Neural progenitor cell (in vitro differentiated cells): ENCODE measurements around the gene LAMP1. TPM values are rescaled to one million over a fixed set of nuclear protein-coding genes. Genes with fewer than 3 reads are reported as not detected.
"Not testable (repeated sequence)": the region's sequence is repeated elsewhere in the genome, so short reads cannot be mapped to it uniquely, and the experiment has no call there.

Experiments
- DNase-seq: peaks from one replicate; pipeline ENCODE4 v3.0.0-alpha.2; 2016; ENCODE audit warnings: low spot score
- H2AFZ ChIP-seq: fragments of 200-600 bp; sonication (generic); replicated peaks from 2 replicates; pipeline ENCODE4 v1.6.1; 2016; ENCODE audit warnings: antibody characterized with exemption
- H3F3A ChIP-seq: fragments of 200-600 bp; sonication (generic); 2 replicates; pipeline ENCODE4 v1.6.1; 2016; ENCODE audit warnings: antibody characterized with exemption, low read depth
- H3K27ac ChIP-seq: fragments of 200-600 bp; sonication (generic); 2 replicates; pipeline ENCODE4 v1.5.1; 2016; ENCODE audit warnings: mild to moderate bottlenecking
- H3K27me3 ChIP-seq: fragments of 200-600 bp; sonication (generic); 2 replicates; pipeline ENCODE4 v1.6.1; 2016; ENCODE audit warnings: mild to moderate bottlenecking, moderate library complexity
- H3K36me3 ChIP-seq: fragments of 200-600 bp; sonication (generic); 2 replicates; pipeline ENCODE4 v1.5.1; 2016
- H3K4me1 ChIP-seq: fragments of 200-600 bp; sonication (generic); 2 replicates; pipeline ENCODE4 v1.6.1; 2016; ENCODE audit warnings: mixed run types
- H3K4me2 ChIP-seq: fragments of 200-600 bp; sonication (generic); 2 replicates; pipeline ENCODE4 v1.6.1; 2016
- H3K4me3 ChIP-seq: fragments of 200-600 bp; sonication (generic); 2 replicates; pipeline ENCODE4 v1.5.1; 2016
- H3K79me2 ChIP-seq: fragments of 200-600 bp; sonication (generic); 2 replicates; pipeline ENCODE4 v1.6.1; 2016; ENCODE audit warnings: low read depth
- H3K9ac ChIP-seq: fragments of 200-600 bp; sonication (generic); 2 replicates; pipeline ENCODE4 v1.6.1; 2016
- H3K9me3 ChIP-seq: fragments of 200-600 bp; sonication (generic); 2 replicates; pipeline ENCODE4 v1.5.1; 2016; ENCODE audit warnings: low read depth
- H4K20me1 ChIP-seq: fragments of 200-600 bp; sonication (generic); 2 replicates; pipeline ENCODE4 v1.6.1; 2016; ENCODE audit warnings: low read depth
- H3K27ac Mint-ChIP-seq: 3 replicates; pipeline ENCODE4 v1.8.0; 2021; ENCODE audit warnings: mixed read lengths
- H3K27me3 Mint-ChIP-seq: 2 replicates; pipeline ENCODE4 v1.8.0; 2022; ENCODE audit warnings: low read depth, mild to moderate bottlenecking, inconsistent platforms, moderate library complexity, mixed read lengths; ENCODE audit not compliant: insufficient read depth
- H3K36me3 Mint-ChIP-seq: 3 replicates; pipeline ENCODE4 v1.8.0; 2021; ENCODE audit warnings: mixed read lengths
- H3K4me1 Mint-ChIP-seq: 3 replicates; pipeline ENCODE4 v1.8.0; 2021; ENCODE audit warnings: mixed read lengths
- H3K4me3 Mint-ChIP-seq: 3 replicates; pipeline ENCODE4 v1.8.0; 2021; ENCODE audit warnings: mild to moderate bottlenecking, moderate library complexity, mixed read lengths
- H3K9me3 Mint-ChIP-seq: 3 replicates; pipeline ENCODE4 v1.8.0; 2020; ENCODE audit warnings: mixed read lengths
- CTCF ChIP-seq: fragments of 200-600 bp; sonication (generic); IDR thresholded peaks from 2 replicates; pipeline ENCODE4 v1.5.1; 2017; ENCODE audit warnings: antibody characterized with exemption, mild to moderate bottlenecking
- EZH2 ChIP-seq: fragments of 200-600 bp; sonication (generic); IDR thresholded peaks from 2 replicates; pipeline ENCODE4 v1.6.1; 2017; ENCODE audit warnings: antibody characterized with exemption, mild to moderate bottlenecking, moderate library complexity
- EZH2phosphoT487 ChIP-seq: fragments of 200-600 bp; sonication (generic); IDR thresholded peaks from 2 replicates; pipeline ENCODE4 v1.6.1; 2017; ENCODE audit warnings: antibody characterized with exemption
- total RNA-seq: library from RNA; depleted of rRNA; stranded (reverse); fragments of >200 nt; gene quantifications from 2 replicates; pipeline ENCODE4 v1.2.3, GENCODE V29; 2015; ENCODE audit warnings: low replicate concordance

Gene LAMP1
- total RNA-seq, 1 donor from 2014 or later, result 49.7 TPM

GRCh38 chr13:113258321-113259054 lies 38.6 kb upstream of the LAMP1 start:
- no peak overlapping the region for H3K27ac Mint-ChIP-seq
- Histone ChIP-seq H3K9me3 (no peaks in the 10 kb centered on the region), H3K4me3 (no peak overlapping the region), H3K4me2 (no peak overlapping the region), H3F3A (no peaks in the 10 kb centered on the region), H3K9ac (no peak overlapping the region), H3K27me3 (no peaks in the 10 kb centered on the region), H3K27ac (no peak overlapping the region), H4K20me1 (no peaks in the 10 kb centered on the region), H3K79me2 (no peaks in the 10 kb centered on the region), H3K4me1 (no peaks in the 10 kb centered on the region), H3K36me3 (peaks cover 14% of the 10 kb centered on the region), H2AFZ (no peak overlapping the region)
- peaks cover 36% of the 10 kb centered on the region for H3K36me3 Mint-ChIP-seq
- DNase-seq, result no peak
- H3K27me3 Mint-ChIP-seq, result peaks cover 2% of the 10 kb centered on the region
- TF ChIP-seq CTCF (no peak), EZH2 (no peak), EZH2phosphoT487 (no peak)
- H3K4me3 Mint-ChIP-seq, result no peak overlapping the region
- no peaks in the 10 kb centered on the region for H3K9me3 Mint-ChIP-seq
- no peaks in the 10 kb centered on the region for H3K4me1 Mint-ChIP-seq

- Histone ChIP-seq H3K9ac (no peak overlapping the region), H2AFZ (no peak overlapping the region)
- no peak overlapping the region for H3K27ac Mint-ChIP-seq
Observed at GRCh38 chr13:113260996-113261395, 36.0 kb upstream of the LAMP1 start.

GRCh38 chr13:113263016-113263415 lies 34.0 kb upstream of the LAMP1 start:
- not testable (repeated sequence) for H3K4me3 ChIP-seq, H3K79me2 ChIP-seq, H3K9me3 ChIP-seq, H3K27me3 Mint-ChIP-seq, H3F3A ChIP-seq, H3K4me2 ChIP-seq, H3K27me3 ChIP-seq, DNase-seq, H3K27ac Mint-ChIP-seq, H3K4me3 Mint-ChIP-seq, H3K9ac ChIP-seq, H2AFZ ChIP-seq, H3K27ac ChIP-seq, H3K4me1 Mint-ChIP-seq, H3K9me3 Mint-ChIP-seq, H3K4me1 ChIP-seq, H4K20me1 ChIP-seq
- H3K36me3 ChIP-seq, result peaks cover 11% of the 10 kb centered on the region
- H3K36me3 Mint-ChIP-seq, result peaks cover 24% of the 10 kb centered on the region

More at GRCh38 chr13:113260996-113261395, 36.0 kb upstream of the LAMP1 start:
- Mint-ChIP-seq H3K4me3 (no peak overlapping the region), H3K27me3 (peaks cover 2% of the 10 kb centered on the region), H3K4me1 (no peaks in the 10 kb centered on the region), H3K9me3 (no peaks in the 10 kb centered on the region), H3K36me3 (peaks cover 29% of the 10 kb centered on the region)
- H3K27ac ChIP-seq, result no peak overlapping the region
- no peaks in the 10 kb centered on the region for H3K27me3 ChIP-seq
- no peak overlapping the region for H3K4me2 ChIP-seq
- H3F3A ChIP-seq, result no peaks in the 10 kb centered on the region
- H4K20me1 ChIP-seq, result no peaks in the 10 kb centered on the region
- H3K9me3 ChIP-seq, result no peaks in the 10 kb centered on the region
- DNase-seq, result no peak
- H3K4me1 ChIP-seq, result no peaks in the 10 kb centered on the region
- H3K36me3 ChIP-seq, result peaks cover 15% of the 10 kb centered on the region
- TF ChIP-seq EZH2phosphoT487 (no peak), CTCF (no peak), EZH2 (no peak)
- no peak overlapping the region for H3K4me3 ChIP-seq
- H3K79me2 ChIP-seq, result no peaks in the 10 kb centered on the region

- Histone ChIP-seq H3K27ac (no peak overlapping the region), H3F3A (no peaks in the 10 kb centered on the region), H4K20me1 (no peaks in the 10 kb centered on the region), H3K9ac (no peak overlapping the region), H3K36me3 (peaks cover 4% of the 10 kb centered on the region), H3K4me2 (no peak overlapping the region), H3K4me3 (no peak overlapping the region), H3K4me1 (no peaks in the 10 kb centered on the region), H3K27me3 (no peaks in the 10 kb centered on the region), H2AFZ (no peak overlapping the region), H3K9me3 (no peaks in the 10 kb centered on the region), H3K79me2 (no peaks in the 10 kb centered on the region)
- Mint-ChIP-seq H3K4me3 (no peak overlapping the region), H3K27ac (peak overlapping the region; percentile 93), H3K4me1 (no peaks in the 10 kb centered on the region), H3K27me3 (peaks cover 2% of the 10 kb centered on the region), H3K9me3 (no peaks in the 10 kb centered on the region), H3K36me3 (peaks cover 11% of the 10 kb centered on the region)
- DNase-seq, result no peak
- TF ChIP-seq EZH2phosphoT487 (no peak), EZH2 (no peak), CTCF (no peak)
Observed at GRCh38 chr13:113267642-113268405, 29.2 kb upstream of the LAMP1 start.
